HL-60 (cell line): ENCODE data around the gene GLRA1.
"Not testable (repeated sequence)": the region's sequence is repeated elsewhere in the genome, so short reads cannot be mapped to it uniquely, and the experiment has no call there.

Source experiments
- DNase-seq, 2 experiments: peaks; one replicate each; pipeline ENCODE4 v3.0.0-alpha.2; 2010 to 2020; ENCODE audit warnings: low read depth in 1 of 2, low spot score in 1 of 2
- H3K27ac ChIP-seq: fragments of 250-450 bp; sonication (Bioruptor Pico); replicated peaks from 2 replicates; pipeline ENCODE4 v1.5.1; 2020; ENCODE audit warnings: mild to moderate bottlenecking, moderate library complexity
- H3K27me3 ChIP-seq: fragments of 250-450 bp; sonication (Bioruptor Pico); 2 replicates; pipeline ENCODE4 v1.5.1; 2021; ENCODE audit warnings: mild to moderate bottlenecking, moderate library complexity; ENCODE audit not compliant: insufficient read depth, poor library complexity, severe bottlenecking
- H3K4me3 ChIP-seq: replicated peaks from 2 replicates; pipeline ENCODE4 v1.5.1; 2011; ENCODE audit warnings: mild to moderate bottlenecking, control low read depth, low read length; ENCODE audit not compliant: insufficient read depth
- CTCF ChIP-seq: IDR thresholded peaks from one replicate; pipeline ENCODE4 v1.5.1; 2011; ENCODE audit warnings: low read length, control low read depth, inconsistent platforms; ENCODE audit not compliant: insufficient read depth
- GABPA ChIP-seq: IDR thresholded peaks from 2 replicates; pipeline ENCODE4 v1.6.1; 2012; ENCODE audit warnings: low read depth
- POLR2AphosphoS5 ChIP-seq: IDR thresholded peaks from 2 replicates; pipeline ENCODE4 v1.6.1; 2012; ENCODE audit warnings: low read depth
- SPI1 ChIP-seq: IDR thresholded peaks from 2 replicates; pipeline ENCODE4 v1.6.1; 2012; ENCODE audit warnings: low read depth, mild to moderate bottlenecking, borderline replicate concordance
- TF ChIP-seq, protein P1 (sequence below): IDR thresholded peaks from 2 replicates; pipeline ENCODE4 v1.6.1; 2012; ENCODE audit warnings: low read depth; ENCODE audit not compliant: insufficient replicate concordance

The GLRA1 gene

GRCh38 chr5:151863566-151863965 is 61.1 kb downstream of the GLRA1 start:
- TF ChIP-seq GABPA: no peak
- no peak for TF ChIP-seq POLR2AphosphoS5
- TF ChIP-seq, protein P1, sequence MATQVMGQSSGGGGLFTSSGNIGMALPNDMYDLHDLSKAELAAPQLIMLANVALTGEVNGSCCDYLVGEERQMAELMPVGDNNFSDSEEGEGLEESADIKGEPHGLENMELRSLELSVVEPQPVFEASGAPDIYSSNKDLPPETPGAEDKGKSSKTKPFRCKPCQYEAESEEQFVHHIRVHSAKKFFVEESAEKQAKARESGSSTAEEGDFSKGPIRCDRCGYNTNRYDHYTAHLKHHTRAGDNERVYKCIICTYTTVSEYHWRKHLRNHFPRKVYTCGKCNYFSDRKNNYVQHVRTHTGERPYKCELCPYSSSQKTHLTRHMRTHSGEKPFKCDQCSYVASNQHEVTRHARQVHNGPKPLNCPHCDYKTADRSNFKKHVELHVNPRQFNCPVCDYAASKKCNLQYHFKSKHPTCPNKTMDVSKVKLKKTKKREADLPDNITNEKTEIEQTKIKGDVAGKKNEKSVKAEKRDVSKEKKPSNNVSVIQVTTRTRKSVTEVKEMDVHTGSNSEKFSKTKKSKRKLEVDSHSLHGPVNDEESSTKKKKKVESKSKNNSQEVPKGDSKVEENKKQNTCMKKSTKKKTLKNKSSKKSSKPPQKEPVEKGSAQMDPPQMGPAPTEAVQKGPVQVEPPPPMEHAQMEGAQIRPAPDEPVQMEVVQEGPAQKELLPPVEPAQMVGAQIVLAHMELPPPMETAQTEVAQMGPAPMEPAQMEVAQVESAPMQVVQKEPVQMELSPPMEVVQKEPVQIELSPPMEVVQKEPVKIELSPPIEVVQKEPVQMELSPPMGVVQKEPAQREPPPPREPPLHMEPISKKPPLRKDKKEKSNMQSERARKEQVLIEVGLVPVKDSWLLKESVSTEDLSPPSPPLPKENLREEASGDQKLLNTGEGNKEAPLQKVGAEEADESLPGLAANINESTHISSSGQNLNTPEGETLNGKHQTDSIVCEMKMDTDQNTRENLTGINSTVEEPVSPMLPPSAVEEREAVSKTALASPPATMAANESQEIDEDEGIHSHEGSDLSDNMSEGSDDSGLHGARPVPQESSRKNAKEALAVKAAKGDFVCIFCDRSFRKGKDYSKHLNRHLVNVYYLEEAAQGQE: no peak
- TF ChIP-seq SPI1: no peak
- Histone ChIP-seq H3K27ac (no peak overlapping the region), H3K27me3 (no peaks in the 10 kb centered on the region), H3K4me3 (no peak overlapping the region)
- no peak for DNase-seq

GRCh38 chr5:151862811-151863472 is 61.7 kb downstream of the GLRA1 start:
- no peak for TF ChIP-seq SPI1
- TF ChIP-seq CTCF: no peak
- TF ChIP-seq POLR2AphosphoS5: no peak
- TF ChIP-seq, protein P1: no peak
- TF ChIP-seq GABPA: no peak
- H3K27me3 ChIP-seq: no peaks in the 10 kb centered on the region
- H3K4me3 ChIP-seq: no peak overlapping the region
- no peak for DNase-seq
- no peak overlapping the region for H3K27ac ChIP-seq

DNA sequence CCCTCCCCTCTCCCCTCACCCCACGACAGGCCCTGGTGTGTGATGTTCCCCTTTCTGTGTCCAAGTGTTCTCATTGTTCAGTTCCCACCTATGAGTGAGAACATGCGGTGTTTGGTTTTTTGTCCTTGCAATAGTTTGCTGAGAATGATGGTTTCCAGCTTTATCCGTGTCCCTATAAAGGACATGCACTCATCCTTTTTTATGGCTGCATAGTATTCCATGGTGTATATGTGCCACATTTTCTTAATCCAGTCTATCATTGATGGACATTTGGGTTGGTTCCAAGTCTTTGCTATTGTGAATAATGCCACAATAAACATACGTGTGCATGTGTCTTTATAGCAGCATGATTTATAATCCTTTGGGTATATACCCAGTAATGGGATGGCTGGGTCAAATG is 63.8 kb downstream of the GLRA1 start:
- not testable (repeated sequence) for H3K27ac ChIP-seq, DNase-seq, H3K4me3 ChIP-seq, H3K27me3 ChIP-seq

GRCh38 chr5:151856861-151857260 is 67.8 kb downstream of the GLRA1 start:
- no peak for DNase-seq
- no peaks in the 10 kb centered on the region for H3K27me3 ChIP-seq
- no peak overlapping the region for H3K27ac ChIP-seq
- TF ChIP-seq POLR2AphosphoS5 (no peak), GABPA (no peak), SPI1 (no peak), CTCF (no peak)
- TF ChIP-seq, protein P1: no peak
- H3K4me3 ChIP-seq: no peak overlapping the region
